Thyroid gland (tissue), 4 donors: ENCODE measurements around the gene FAF2. TPM values are rescaled to one million over a fixed set of nuclear protein-coding genes. Genes with fewer than 3 reads are reported as not detected.
"Not testable (repeated sequence)": the region's sequence is repeated elsewhere in the genome, so short reads cannot be mapped to it uniquely, and the experiment has no call there.

Experiments
- DNase-seq, 2 donors: peaks; one replicate each; pipeline ENCODE4 v3.0.0-alpha.2; 2019
- H3K27ac ChIP-seq, 3 donors: fragments of 200-600 bp; sonication (generic); 1 replicate in 2 of 3; 2 replicates in 1 of 3; pipeline ENCODE4 v1.5.1; 2016 to 2019; ENCODE audit warnings: mild to moderate bottlenecking in 1 of 3, moderate library complexity in 1 of 3
- H3K27me3 ChIP-seq: fragments of 200-600 bp; sonication (generic); one replicate; pipeline ENCODE4 v1.5.1; 2019
- H3K36me3 ChIP-seq, 2 donors: fragments of 200-600 bp; sonication (generic); one replicate each; pipeline ENCODE4 v1.5.1; 2016 to 2019
- H3K4me1 ChIP-seq, 2 donors: fragments of 200-600 bp; sonication (generic); one replicate each; pipeline ENCODE4 v1.5.1; 2017 to 2019
- H3K4me3 ChIP-seq, 3 donors: fragments of 200-600 bp; sonication (generic); replicated peaks in 1 of 3; 1 replicate in 2 of 3; 2 replicates in 1 of 3; pipeline ENCODE4 v1.5.1; 2016; ENCODE audit warnings: mild to moderate bottlenecking in 1 of 3
- H3K9me3 ChIP-seq: fragments of 200-600 bp; sonication (generic); one replicate; pipeline ENCODE4 v1.5.1; 2017
- POLR2A ChIP-seq, 2 donors: fragments of 450-650 bp; IDR thresholded peaks; one replicate each; pipeline ENCODE4 v1.6.1; 2017; ENCODE audit warnings: antibody characterized with exemption in 2 of 2, mild to moderate bottlenecking in 2 of 2, moderate library complexity in 1 of 2
- WGBS, 2 donors: methylation state at CpG; one replicate each; pipeline ENCODE4 v1.1.5; 2017; 5-methylcytosine and 5-hydroxymethylcytosine counted together
- intact Hi-C: fragments of 100-400 bp; cut with DNase I; formaldehyde crosslinking; loops from one replicate; pipeline ENCODE4 v1.15.1; 2023
- total RNA-seq, 4 donors: library from RNA; depleted of rRNA; stranded (reverse); fragments of >200 nt; gene quantifications; one replicate each; pipeline ENCODE4 v1.2.3, GENCODE V29; 2016
- TF ChIP-seq, protein P1 (sequence below), 6 experiments: fragments of 200-600 bp in 3 of 6; fragments of 450-650 bp in 3 of 6; sonication (generic) in 3 of 6; IDR thresholded peaks; one replicate each; pipeline ENCODE4 v1.5.1; 2016 to 2019; ENCODE audit warnings: antibody characterized with exemption in 6 of 6, mild to moderate bottlenecking in 2 of 6, inconsistent platforms in 1 of 6, moderate library complexity in 1 of 6

FAF2 gene
- total RNA-seq, 4 donors from 2014 or later = 33.6 to 186 (median 43.2) TPM

DNA sequence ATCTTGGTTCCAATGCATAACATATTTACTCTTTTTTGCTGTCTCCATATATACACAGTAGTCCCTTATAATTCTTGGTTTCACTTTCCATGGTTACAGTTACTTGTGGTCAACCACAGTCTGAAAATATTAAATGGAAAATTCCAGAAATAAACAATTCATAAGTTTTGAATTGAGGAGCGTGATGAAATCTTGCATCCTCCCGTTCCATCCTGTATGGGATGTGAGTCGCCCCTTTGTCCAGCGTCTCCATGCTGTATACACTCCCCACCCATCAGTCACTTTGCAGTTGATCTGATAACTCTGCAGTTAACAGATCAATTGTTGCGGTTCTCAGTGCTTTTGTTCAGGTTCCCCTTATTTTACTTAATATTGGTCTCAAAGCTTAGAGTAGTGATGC is 11.5 kb upstream of the FAF2 start:
- H3K4me1 ChIP-seq = no peaks in the 10 kb centered on the region
- 51 to 81% methylated on average over 5 of the region's 5 CpGs for WGBS, 2 donors
- H3K9me3 ChIP-seq = no peaks in the 10 kb centered on the region
- TF ChIP-seq, protein P1, sequence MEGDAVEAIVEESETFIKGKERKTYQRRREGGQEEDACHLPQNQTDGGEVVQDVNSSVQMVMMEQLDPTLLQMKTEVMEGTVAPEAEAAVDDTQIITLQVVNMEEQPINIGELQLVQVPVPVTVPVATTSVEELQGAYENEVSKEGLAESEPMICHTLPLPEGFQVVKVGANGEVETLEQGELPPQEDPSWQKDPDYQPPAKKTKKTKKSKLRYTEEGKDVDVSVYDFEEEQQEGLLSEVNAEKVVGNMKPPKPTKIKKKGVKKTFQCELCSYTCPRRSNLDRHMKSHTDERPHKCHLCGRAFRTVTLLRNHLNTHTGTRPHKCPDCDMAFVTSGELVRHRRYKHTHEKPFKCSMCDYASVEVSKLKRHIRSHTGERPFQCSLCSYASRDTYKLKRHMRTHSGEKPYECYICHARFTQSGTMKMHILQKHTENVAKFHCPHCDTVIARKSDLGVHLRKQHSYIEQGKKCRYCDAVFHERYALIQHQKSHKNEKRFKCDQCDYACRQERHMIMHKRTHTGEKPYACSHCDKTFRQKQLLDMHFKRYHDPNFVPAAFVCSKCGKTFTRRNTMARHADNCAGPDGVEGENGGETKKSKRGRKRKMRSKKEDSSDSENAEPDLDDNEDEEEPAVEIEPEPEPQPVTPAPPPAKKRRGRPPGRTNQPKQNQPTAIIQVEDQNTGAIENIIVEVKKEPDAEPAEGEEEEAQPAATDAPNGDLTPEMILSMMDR (IDR thresholded peaks at IDR 0.05) = no peak
- TF ChIP-seq POLR2A (IDR thresholded peaks at IDR 0.05) = no peak
- DNase-seq = no peak
- H3K4me3 ChIP-seq = no peak overlapping the region
- no peak overlapping the region for H3K27ac ChIP-seq
- no peaks in the 10 kb centered on the region for H3K36me3 ChIP-seq
- no peaks in the 10 kb centered on the region for H3K27me3 ChIP-seq
- intact Hi-C loops = no loop called here

GRCh38 chr5:176438959-176439757 is 9.0 kb upstream of the FAF2 start:
- intact Hi-C loops = no loop called here
- WGBS, 2 donors = 68 to 69% methylated on average over 12 of the region's 12 CpGs
- H3K27me3 ChIP-seq = no peaks in the 10 kb centered on the region
- TF ChIP-seq, protein P1 (IDR thresholded peaks at IDR 0.05) = no peak
- no peak for TF ChIP-seq POLR2A (IDR thresholded peaks at IDR 0.05)
- H3K36me3 ChIP-seq = no peaks in the 10 kb centered on the region
- peaks cover 0 to 11% of the 10 kb centered on the region in 2 donors for H3K4me1 ChIP-seq
- no peak overlapping the region for H3K27ac ChIP-seq
- no peak for DNase-seq
- no peaks in the 10 kb centered on the region for H3K9me3 ChIP-seq
- no peak overlapping the region for H3K4me3 ChIP-seq

GRCh38 chr5:176440927-176441706 is 7.1 kb upstream of the FAF2 start:
- Histone ChIP-seq H3K36me3 (no peaks in the 10 kb centered on the region), H3K27ac (no peak overlapping the region), H3K9me3 (no peaks in the 10 kb centered on the region), H3K4me1 (peaks cover 0 to 11% of the 10 kb centered on the region in 2 donors), H3K27me3 (no peaks in the 10 kb centered on the region), H3K4me3 (no peak overlapping the region)
- intact Hi-C loops = loop anchor here (10.0 kb wide), 2 partner anchors 104 to 204 kb away; partner anchors contain the start of genes CDHR2 and TSPAN17
- WGBS, 2 donors = 71 to 74% methylated on average over 10 of the region's 10 CpGs
- DNase-seq = no peak
- no peak for TF ChIP-seq POLR2A (IDR thresholded peaks at IDR 0.05)
- TF ChIP-seq, protein P1 (IDR thresholded peaks at IDR 0.05) = no peak

DNA sequence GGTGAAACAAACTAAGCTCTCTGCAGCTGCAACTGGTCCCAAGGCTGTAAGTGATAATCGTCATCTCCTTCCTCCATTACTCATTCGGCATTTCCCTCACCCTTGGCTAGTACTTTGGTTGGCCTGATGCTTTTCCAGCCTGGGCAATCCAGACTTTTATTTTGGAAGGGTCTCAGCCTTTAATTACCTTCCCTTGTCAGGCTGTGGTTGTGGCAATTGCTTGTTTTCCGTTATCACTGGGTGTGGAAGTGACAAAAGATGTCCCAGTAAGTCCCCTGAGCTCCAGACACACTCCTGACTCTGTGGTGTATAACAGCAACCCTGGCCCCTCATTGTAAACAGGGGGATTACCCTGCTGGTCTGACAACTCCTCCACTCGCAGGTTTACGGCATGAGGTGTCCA is 6.3 kb upstream of the FAF2 start:
- intact Hi-C loops = loop anchor here (10.0 kb wide), 2 partner anchors 103 to 203 kb away; partner anchors contain the start of genes CDHR2 and TSPAN17
- Histone ChIP-seq H3K9me3 (no peaks in the 10 kb centered on the region), H3K4me1 (peaks cover 0 to 15% of the 10 kb centered on the region in 2 donors), H3K27ac (no peak overlapping the region), H3K4me3 (no peak overlapping the region), H3K27me3 (no peaks in the 10 kb centered on the region), H3K36me3 (no peaks in the 10 kb centered on the region)
- no peak for DNase-seq
- TF ChIP-seq POLR2A (IDR thresholded peaks at IDR 0.05) = no peak
- TF ChIP-seq, protein P1 (IDR thresholded peaks at IDR 0.05) = no peak
- WGBS, 2 donors = 18 to 25% methylated on average over 5 of the region's 5 CpGs

DNA sequence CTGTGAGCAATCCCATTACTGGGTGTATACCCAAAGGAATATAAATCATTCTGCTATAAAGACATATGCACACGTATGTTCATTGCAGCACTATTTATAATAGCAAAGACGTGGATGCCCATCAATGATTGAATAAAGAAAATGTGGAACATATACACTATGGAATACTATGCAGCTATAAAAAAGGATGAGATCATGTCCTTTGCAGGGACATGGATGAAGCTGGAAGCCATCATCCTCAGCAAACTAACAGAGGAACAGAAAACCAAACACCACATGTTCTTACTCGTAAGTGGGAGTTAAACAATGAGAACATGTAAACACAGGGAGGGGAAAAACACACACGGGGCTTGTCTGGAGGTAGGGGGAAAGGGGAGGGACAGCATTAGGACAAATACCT is 5.3 kb upstream of the FAF2 start:
- 71 to 73% methylated on average over 4 of the region's 4 CpGs for WGBS, 2 donors
- intact Hi-C loops = loop anchor here (10.0 kb wide), 2 partner anchors 102 to 202 kb away; partner anchors contain the start of genes CDHR2 and TSPAN17
- not testable (repeated sequence) for H3K27me3 ChIP-seq, H3K9me3 ChIP-seq, H3K4me3 ChIP-seq, H3K27ac ChIP-seq, H3K36me3 ChIP-seq, DNase-seq
- H3K4me1 ChIP-seq = peaks cover 0 to 15% of the 10 kb centered on the region in 2 donors
